HG02885 (cell line): ENCODE data around the gene BCAR3.
"Not testable (repeated sequence)": the region's sequence is repeated elsewhere in the genome, so short reads cannot be mapped to it uniquely, and the experiment has no call there.

Experiments
- ATAC-seq: cut with Tn5 transposase; IDR thresholded peaks from one replicate; pipeline ENCODE4 v1.9.1; 2021; ENCODE audit warnings: mild to moderate bottlenecking; ENCODE audit not compliant: unreplicated experiment, poor library complexity

Gene BCAR3

GRCh38 chr1:93604411-93604810 lies 77.2 kb downstream of the BCAR3 start:
- no peak for ATAC-seq

- ATAC-seq: no peak
Measured at GRCh38 chr1:93603601-93604000, 78.0 kb downstream of the BCAR3 start.

- ATAC-seq: no peak
Measured at GRCh38 chr1:93603106-93603505, 78.5 kb downstream of the BCAR3 start.

GRCh38 chr1:93602101-93602500 lies 79.5 kb downstream of the BCAR3 start:
- no peak for ATAC-seq

- ATAC-seq: no peak
Measured at GRCh38 chr1:93601686-93602085, 80.0 kb downstream of the BCAR3 start.

- ATAC-seq: no peak
Measured at GRCh38 chr1:93600663-93601062, 81.0 kb downstream of the BCAR3 start.

- no peak for ATAC-seq
Measured at GRCh38 chr1:93599479-93599878, 82.2 kb downstream of the BCAR3 start.

GRCh38 chr1:93598861-93599439 lies 82.7 kb downstream of the BCAR3 start:
- no peak for ATAC-seq

- no peak for ATAC-seq
Measured at GRCh38 chr1:93598396-93598795, 83.2 kb downstream of the BCAR3 start.

- ATAC-seq: no peak
Measured at GRCh38 chr1:93597709-93598108, 83.9 kb downstream of the BCAR3 start.

GRCh38 chr1:93596329-93597089 lies 85.1 kb downstream of the BCAR3 start:
- ATAC-seq: no peak

GRCh38 chr1:93595743-93596142 lies 85.9 kb downstream of the BCAR3 start:
- ATAC-seq: no peak

- no peak for ATAC-seq
Measured at GRCh38 chr1:93595266-93595665, 86.4 kb downstream of the BCAR3 start.

GRCh38 chr1:93594603-93594880 lies 87.1 kb downstream of the BCAR3 start:
- no peak for ATAC-seq

GRCh38 chr1:93593854-93594602 lies 87.6 kb downstream of the BCAR3 start:
- ATAC-seq: no peak

- no peak for ATAC-seq
Measured at GRCh38 chr1:93592551-93592949, 89.1 kb downstream of the BCAR3 start.

- no peak for ATAC-seq
Measured at GRCh38 chr1:93591676-93592550, 89.7 kb downstream of the BCAR3 start.

- ATAC-seq: not testable (repeated sequence)
Measured at GRCh38 chr1:93591291-93591675, 90.4 kb downstream of the BCAR3 start.

- ATAC-seq: no peak
Measured at GRCh38 chr1:93588955-93589354, 92.7 kb downstream of the BCAR3 start.

GRCh38 chr1:93588206-93588605 lies 93.4 kb downstream of the BCAR3 start:
- ATAC-seq: no peak

- ATAC-seq: no peak
Measured at GRCh38 chr1:93587354-93587753, 94.3 kb downstream of the BCAR3 start.
